B cell (primary cell): ENCODE measurements around the gene TNFRSF19. TPM values are rescaled to one million over a fixed set of nuclear protein-coding genes. Genes with fewer than 3 reads are reported as not detected.

Source experiments
- ATAC-seq: fragments of 200-7000 bp; cut with Tn5 transposase; one replicate; pipeline ENCODE4 v1.10.0; 2021; ENCODE audit warnings: low read depth, mild to moderate bottlenecking, moderate number of reproducible peaks, moderate library complexity
- CTCF ChIA-PET: fragments of 350-600 bp; sonication (Branson Sonifier 250); formaldehyde crosslinking; loops from one replicate; lab custom pipeline; 2021; ENCODE audit warnings: antibody characterized with exemption, inconsistent platforms; lab: Charles Lee
- POLR2A ChIA-PET: fragments of 350-600 bp; sonication (Branson Sonifier 250); formaldehyde crosslinking; loops from one replicate; lab custom pipeline; 2021; ENCODE audit warnings: antibody characterized with exemption; lab: Charles Lee
- DNase-seq: peaks from one replicate; pipeline ENCODE4 v3.0.0; 2013
- H2AFZ ChIP-seq: 2 replicates; pipeline ENCODE4 v1.6.1; 2012; ENCODE audit warnings: mild to moderate bottlenecking, low read depth, low read length; ENCODE audit not compliant: insufficient read depth, poor library complexity, severe bottlenecking
- H3K27ac ChIP-seq, 2 donors: 1 replicate in 1 of 2; 2 replicates in 1 of 2; pipeline ENCODE4 v1.5.1; 2012 to 2013; ENCODE audit warnings: low read length in 2 of 2, mild to moderate bottlenecking in 2 of 2, moderate library complexity in 1 of 2
- H3K27me3 ChIP-seq, 4 experiments: fragments of 200-600 bp in 1 of 4; sonication (generic) in 1 of 4; replicated peaks in 1 of 4; 1 replicate in 2 of 4; 2 replicates in 2 of 4; pipeline versions ENCODE4 v1.6.1 to v1.7.0; 2013 to 2016; ENCODE audit warnings: low read length in 3 of 4, mild to moderate bottlenecking in 2 of 4, mixed read lengths in 1 of 4, moderate library complexity in 1 of 4; ENCODE audit not compliant: insufficient read depth in 4 of 4, control insufficient read depth in 3 of 4; ENCODE audit errors: control extremely low read depth in 1 of 4
- H3K36me3 ChIP-seq, 2 experiments: replicated peaks in 1 of 2; 1 replicate in 1 of 2; 2 replicates in 1 of 2; pipeline versions ENCODE4 v1.6.1 to v1.7.1; 2013; ENCODE audit warnings: low read length in 1 of 2; ENCODE audit not compliant: insufficient read depth in 2 of 2, control insufficient read depth in 1 of 2; ENCODE audit errors: control extremely low read depth in 1 of 2, extremely low read depth in 1 of 2
- H3K4me1 ChIP-seq, 2 donors: fragments of 200-600 bp in 1 of 2; sonication (generic) in 1 of 2; 1 replicate in 1 of 2; 2 replicates in 1 of 2; pipeline versions ENCODE4 v1.5.1 to v1.6.1; 2013 to 2017; ENCODE audit warnings: low read length in 2 of 2; ENCODE audit not compliant: control insufficient read depth in 2 of 2, insufficient read depth in 2 of 2
- H3K4me2 ChIP-seq: replicated peaks from 2 replicates; pipeline ENCODE3; 2012; ENCODE audit warnings: mild to moderate bottlenecking, low read depth, low read length; ENCODE audit not compliant: poor library complexity, severe bottlenecking
- H3K4me3 ChIP-seq, 5 experiments: fragments of 200-600 bp in 1 of 5; sonication (generic) in 1 of 5; 1 replicate in 3 of 5; 2 replicates in 2 of 5; pipeline versions ENCODE4 v1.5.1 to v1.7.0; 2011 to 2016; ENCODE audit warnings: low read length in 4 of 5, mild to moderate bottlenecking in 4 of 5, low read depth in 2 of 5, control low read depth in 1 of 5, moderate library complexity in 1 of 5; ENCODE audit not compliant: insufficient read depth in 1 of 5; ENCODE audit errors: control extremely low read depth in 1 of 5, extremely low read depth in 1 of 5
- H3K79me2 ChIP-seq: fragments of 200-600 bp; sonication (generic); one replicate; pipeline ENCODE4 v1.6.0; 2016; ENCODE audit warnings: low read length; ENCODE audit not compliant: control insufficient read depth, insufficient read depth
- H3K9ac ChIP-seq: fragments of 200-600 bp; sonication (generic); 2 replicates; pipeline ENCODE4 v1.6.1; 2017; ENCODE audit warnings: mild to moderate bottlenecking, low read length, moderate library complexity
- H3K9me3 ChIP-seq, 3 donors: one replicate each; pipeline versions ENCODE4 v1.6.1 to v1.7.1; 2013; ENCODE audit warnings: low read length in 2 of 3; ENCODE audit not compliant: control insufficient read depth in 2 of 3, insufficient read depth in 1 of 3; ENCODE audit errors: control extremely low read depth in 1 of 3
- H4K20me1 ChIP-seq: 2 replicates; pipeline ENCODE4 v1.6.0; 2012; ENCODE audit warnings: mild to moderate bottlenecking, low read length; ENCODE audit not compliant: insufficient read depth, control insufficient read depth, poor library complexity, severe bottlenecking
- H3K27ac Mint-ChIP-seq: one replicate; pipeline ENCODE4 v1.8.0; 2021; ENCODE audit warnings: mixed read lengths
- H3K27me3 Mint-ChIP-seq: one replicate; pipeline ENCODE4 v1.8.0; 2021; ENCODE audit warnings: mixed read lengths
- H3K4me1 Mint-ChIP-seq: one replicate; pipeline ENCODE4 v1.8.0; 2021; ENCODE audit warnings: mixed read lengths
- H3K4me3 Mint-ChIP-seq: one replicate; pipeline ENCODE4 v1.8.0; 2021; ENCODE audit warnings: mixed read lengths
- H3K9me3 Mint-ChIP-seq: one replicate; pipeline ENCODE4 v1.8.0; 2022; ENCODE audit warnings: mixed read lengths; ENCODE audit not compliant: insufficient read depth
- CTCF ChIP-seq: fragments of 200-600 bp; IDR thresholded peaks from one replicate; pipeline ENCODE4 v1.8.0; 2022; ENCODE audit warnings: antibody characterized with exemption, mild to moderate bottlenecking
- EZH2 ChIP-seq: IDR thresholded peaks from 2 replicates; pipeline ENCODE4 v1.6.1; 2012; ENCODE audit warnings: borderline replicate concordance, low read depth, mild to moderate bottlenecking, moderate library complexity, low read length; ENCODE audit not compliant: insufficient read depth, poor library complexity, severe bottlenecking
- WGBS: methylation state at CpG from one replicate; pipeline ENCODE4 v1.1.5; 2013; ENCODE audit warnings: missing lambda C conversion rate; ENCODE audit not compliant: insufficient coverage; 5-methylcytosine and 5-hydroxymethylcytosine counted together
- intact Hi-C: fragments of 100-400 bp; cut with micrococcal nuclease; formaldehyde crosslinking; loops from one replicate; pipeline ENCODE4 v1.10.0; 2022
- polyA plus RNA-seq: library from polyadenylated mRNA; depleted of rRNA; stranded (reverse); fragments of >200 nt; gene quantifications from 2 replicates; pipeline ENCODE4 v1.2.3, GENCODE V29; 2012
- total RNA-seq, 2 donors: library from RNA; stranded (reverse); fragments of 120-200 nt in 1 of 2; gene quantifications; 1 replicate in 1 of 2; 2 replicates in 1 of 2; pipeline versions ENCODE4 v1.2.3 to v1.2.4, GENCODE V29; 2013 to 2022

TNFRSF19 gene
- total and polyA plus RNA-seq, 2 donors (not counting 1 experiment from before 2014, with no cell fraction given): 0.36 TPM; not detected in 1

DNA sequence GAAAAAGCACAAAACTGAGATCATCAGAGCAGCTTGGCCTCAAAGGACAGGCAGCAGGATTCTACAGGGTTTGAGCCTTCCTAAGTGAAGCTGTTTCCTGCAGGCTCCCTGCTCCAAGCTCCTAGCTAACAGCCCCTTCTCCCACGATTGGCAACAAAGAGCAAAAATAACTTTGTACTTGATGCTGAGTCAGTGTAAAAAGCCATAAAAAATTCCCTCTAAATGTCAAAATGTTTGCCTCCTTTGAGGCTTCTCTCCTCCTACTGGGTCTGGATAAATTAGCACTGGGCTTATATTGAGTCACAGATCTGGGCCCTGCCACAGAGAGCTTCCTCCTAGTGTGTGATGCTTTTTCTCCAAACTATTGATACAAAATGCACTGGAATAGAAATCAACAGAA lies 153.3 kb downstream of the TNFRSF19 start:
- no peaks in the 10 kb centered on the region for H3K27me3 Mint-ChIP-seq

More for the DNA sequence above, 153.3 kb downstream of the TNFRSF19 start:
- no CpG with 5 or more reads among the region's 1 CpG for WGBS
- Histone ChIP-seq H3K4me1 (no peaks in the 10 kb centered on the region), H3K27ac (no peak overlapping the region), H3K9me3 (peaks cover 0 to 8% (median 0%) of the 10 kb centered on the region in 3 donors), H3K4me3 (no peak overlapping the region), H3K79me2 (no peaks in the 10 kb centered on the region), H4K20me1 (no peaks in the 10 kb centered on the region), H3K4me2 (no peak overlapping the region), H3K36me3 (no peaks in the 10 kb centered on the region), H3K27me3 (no peaks in the 10 kb centered on the region), H2AFZ (no peak overlapping the region), H3K9ac (no peak overlapping the region)
- DNase-seq (no peak), ATAC-seq (no peak)
- intact Hi-C loops: no loop called here
- no peaks in the 10 kb centered on the region for H3K4me1 Mint-ChIP-seq
- no peaks in the 10 kb centered on the region for H3K9me3 Mint-ChIP-seq
- no peak overlapping the region for H3K4me3 Mint-ChIP-seq
- no peak for TF ChIP-seq EZH2
- no peak for TF ChIP-seq CTCF
- ChIA-PET CTCF (no interaction called here), POLR2A (no interaction called here)
- H3K27ac Mint-ChIP-seq: no peak overlapping the region
